ENCODE measurements around the gene PDE1C.

DNA sequence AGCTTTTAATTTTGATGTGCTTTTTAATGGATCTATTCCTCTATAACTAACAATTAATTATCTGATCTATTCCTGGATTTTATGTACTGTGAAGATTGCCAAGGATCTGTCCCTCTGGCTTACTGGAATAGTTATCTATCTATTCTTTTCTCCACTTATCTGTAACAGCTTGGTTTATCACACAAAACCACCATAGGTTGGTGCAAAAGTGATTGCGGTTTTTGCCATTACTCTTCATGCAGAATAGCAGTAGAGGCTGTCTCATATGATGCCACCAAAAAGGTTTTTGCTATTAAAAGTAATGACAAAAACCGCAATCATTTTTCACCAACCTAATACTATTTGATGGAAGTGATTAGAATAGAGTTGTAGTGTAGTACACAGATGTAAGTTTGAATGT lies 115.7 kb downstream of the PDE1C start:
- TF ChIP-seq, protein P1, sequence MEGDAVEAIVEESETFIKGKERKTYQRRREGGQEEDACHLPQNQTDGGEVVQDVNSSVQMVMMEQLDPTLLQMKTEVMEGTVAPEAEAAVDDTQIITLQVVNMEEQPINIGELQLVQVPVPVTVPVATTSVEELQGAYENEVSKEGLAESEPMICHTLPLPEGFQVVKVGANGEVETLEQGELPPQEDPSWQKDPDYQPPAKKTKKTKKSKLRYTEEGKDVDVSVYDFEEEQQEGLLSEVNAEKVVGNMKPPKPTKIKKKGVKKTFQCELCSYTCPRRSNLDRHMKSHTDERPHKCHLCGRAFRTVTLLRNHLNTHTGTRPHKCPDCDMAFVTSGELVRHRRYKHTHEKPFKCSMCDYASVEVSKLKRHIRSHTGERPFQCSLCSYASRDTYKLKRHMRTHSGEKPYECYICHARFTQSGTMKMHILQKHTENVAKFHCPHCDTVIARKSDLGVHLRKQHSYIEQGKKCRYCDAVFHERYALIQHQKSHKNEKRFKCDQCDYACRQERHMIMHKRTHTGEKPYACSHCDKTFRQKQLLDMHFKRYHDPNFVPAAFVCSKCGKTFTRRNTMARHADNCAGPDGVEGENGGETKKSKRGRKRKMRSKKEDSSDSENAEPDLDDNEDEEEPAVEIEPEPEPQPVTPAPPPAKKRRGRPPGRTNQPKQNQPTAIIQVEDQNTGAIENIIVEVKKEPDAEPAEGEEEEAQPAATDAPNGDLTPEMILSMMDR (IDR thresholded peaks at IDR 0.05; ENCODE audit: low read depth, low read length) = no peak
- TF ChIP-seq EZH2phosphoT487 (IDR thresholded peaks at IDR 0.05; ENCODE audit: low read depth) = no peak

All from OCI-LY3 (cell line).